Rectal smooth muscle tissue (tissue), 1 donor: ENCODE measurements around the gene DAGLA.

ENCODE experiments used
- H3K27ac ChIP-seq: one replicate; pipeline ENCODE4 v1.7.0; 2013; ENCODE audit warnings: low read depth, low read length, inconsistent platforms
- H3K27me3 ChIP-seq: one replicate; pipeline ENCODE4 v1.7.0; 2013; ENCODE audit warnings: low read length; ENCODE audit not compliant: control insufficient read depth, insufficient read depth
- H3K36me3 ChIP-seq: one replicate; pipeline ENCODE4 v1.7.0; 2013; ENCODE audit warnings: low read length; ENCODE audit not compliant: control insufficient read depth, insufficient read depth
- H3K4me1 ChIP-seq: one replicate; pipeline ENCODE4 v1.7.0; 2013; ENCODE audit warnings: low read length; ENCODE audit not compliant: control insufficient read depth, insufficient read depth
- H3K4me3 ChIP-seq: one replicate; pipeline ENCODE4 v1.7.0; 2013; ENCODE audit warnings: low read length
- H3K9ac ChIP-seq: one replicate; pipeline ENCODE4 v1.7.0; 2013; ENCODE audit warnings: low read length

DAGLA gene

DNA sequence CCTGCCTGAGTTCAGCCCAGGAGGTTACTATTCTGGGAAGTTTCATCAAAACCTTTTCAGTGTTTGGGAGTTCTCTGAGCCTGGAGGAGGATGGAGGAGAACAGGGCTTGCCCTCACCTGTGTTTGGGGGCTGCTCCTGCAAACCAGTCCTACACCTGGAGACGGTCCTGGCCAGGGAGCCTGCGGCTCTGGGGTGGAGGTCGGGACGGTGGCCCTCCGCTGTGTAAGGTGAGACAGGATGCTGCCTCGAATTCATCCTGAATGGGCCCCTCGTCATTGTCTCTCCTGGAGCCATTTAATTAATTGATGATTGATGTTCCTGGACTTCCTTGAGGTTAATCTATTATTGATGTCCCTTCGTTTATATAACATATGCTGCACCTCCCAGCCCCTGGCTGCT is 6.3 kb downstream of the DAGLA start:
- Histone ChIP-seq H3K27me3 (no peaks in the 10 kb centered on the region), H3K9ac (no peak overlapping the region), H3K27ac (no peak overlapping the region), H3K36me3 (no peaks in the 10 kb centered on the region), H3K4me3 (no peak overlapping the region), H3K4me1 (peaks cover 4% of the 10 kb centered on the region)

DNA sequence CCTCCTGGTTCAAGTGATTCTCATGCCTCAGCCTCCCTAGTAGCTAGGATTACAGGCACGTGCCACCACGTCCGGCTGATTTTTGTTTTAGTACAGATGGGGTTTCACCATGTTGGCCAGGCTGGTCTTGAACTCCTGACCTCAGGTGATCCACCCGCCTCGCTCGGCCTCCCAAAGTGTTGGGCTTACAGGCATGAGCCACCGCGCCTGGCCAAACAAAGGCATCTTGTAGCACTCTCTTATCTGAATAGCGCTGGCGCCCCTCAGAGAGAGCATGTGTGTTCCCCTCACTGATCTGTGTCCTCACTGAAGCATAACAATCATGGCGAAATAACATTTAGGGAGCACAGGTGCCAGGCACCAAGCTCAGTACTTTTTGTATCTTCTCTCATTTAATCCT is 7.2 kb downstream of the DAGLA start:
- H3K4me3 ChIP-seq = no peak overlapping the region
- no peak overlapping the region for H3K9ac ChIP-seq
- H3K4me1 ChIP-seq = peaks cover 4% of the 10 kb centered on the region
- no peaks in the 10 kb centered on the region for H3K27me3 ChIP-seq
- H3K36me3 ChIP-seq = no peaks in the 10 kb centered on the region
- no peak overlapping the region for H3K27ac ChIP-seq

DNA sequence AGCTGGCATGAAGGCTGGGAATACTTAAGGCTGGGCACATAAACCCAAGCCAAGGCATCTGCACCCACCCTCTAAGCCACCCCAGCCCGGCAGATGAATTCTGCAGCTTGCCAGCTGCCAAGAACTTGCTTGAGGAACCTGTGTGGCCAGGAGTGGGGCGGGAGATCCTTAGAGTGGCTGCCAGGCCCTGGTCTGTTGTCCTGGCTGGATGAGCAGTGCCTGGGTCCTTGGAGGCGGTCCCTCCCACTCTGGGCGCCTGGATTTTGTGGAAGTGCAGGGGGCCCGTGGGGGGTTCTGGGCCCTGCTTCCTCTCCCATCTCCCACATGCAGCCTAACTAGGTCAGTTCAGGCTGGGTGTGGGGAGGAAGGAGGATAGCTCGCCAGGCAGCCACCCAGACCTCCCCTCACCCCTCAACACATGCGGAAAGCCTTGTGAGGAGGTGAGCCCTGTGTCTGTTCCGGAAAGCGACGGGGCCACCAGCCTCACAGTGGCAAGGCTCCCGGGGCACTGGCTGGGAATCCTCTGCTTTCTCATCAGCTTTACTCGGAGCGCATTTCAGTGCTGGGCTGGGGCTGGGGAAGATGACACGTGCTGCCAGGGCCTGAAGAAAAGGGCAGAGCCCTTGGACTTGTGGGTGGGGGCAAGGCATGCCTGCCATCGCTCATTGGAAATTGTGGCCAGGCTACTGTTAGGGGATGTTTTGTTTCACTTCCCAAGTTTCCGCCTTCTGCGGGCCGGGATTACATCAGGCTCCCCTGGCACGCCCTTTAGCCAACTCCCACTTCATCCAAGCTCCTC is 8.4 kb downstream of the DAGLA start:
- peak overlapping the region; percentile 82 for H3K27ac ChIP-seq
- H3K9ac ChIP-seq = peak overlapping the region; percentile 13
- H3K4me3 ChIP-seq = peak overlapping the region; percentile 32
- no peaks in the 10 kb centered on the region for H3K27me3 ChIP-seq
- H3K4me1 ChIP-seq = peaks cover 4% of the 10 kb centered on the region
- H3K36me3 ChIP-seq = no peaks in the 10 kb centered on the region

DNA sequence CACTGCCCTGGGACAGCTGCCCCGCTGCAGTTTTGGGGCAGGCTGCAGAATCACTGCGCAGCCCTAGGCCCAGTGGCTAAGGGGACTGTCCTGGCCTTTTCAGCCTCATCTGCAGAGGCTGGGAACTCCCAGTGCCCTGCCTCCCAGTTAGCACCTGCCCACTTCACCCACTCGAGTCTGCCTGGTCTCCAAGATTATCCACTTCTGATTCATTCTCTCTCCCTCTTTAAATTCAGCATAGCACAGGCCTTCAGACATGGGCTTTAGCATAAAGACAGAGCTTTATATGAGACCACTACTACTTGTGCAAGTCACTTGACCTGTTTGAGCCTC is 8.9 kb downstream of the DAGLA start:
- no peaks in the 10 kb centered on the region for H3K36me3 ChIP-seq
- no peak overlapping the region for H3K9ac ChIP-seq
- peak overlapping the region; percentile 82 for H3K27ac ChIP-seq
- H3K4me3 ChIP-seq = no peak overlapping the region
- peaks cover 4% of the 10 kb centered on the region for H3K4me1 ChIP-seq
- no peaks in the 10 kb centered on the region for H3K27me3 ChIP-seq

DNA sequence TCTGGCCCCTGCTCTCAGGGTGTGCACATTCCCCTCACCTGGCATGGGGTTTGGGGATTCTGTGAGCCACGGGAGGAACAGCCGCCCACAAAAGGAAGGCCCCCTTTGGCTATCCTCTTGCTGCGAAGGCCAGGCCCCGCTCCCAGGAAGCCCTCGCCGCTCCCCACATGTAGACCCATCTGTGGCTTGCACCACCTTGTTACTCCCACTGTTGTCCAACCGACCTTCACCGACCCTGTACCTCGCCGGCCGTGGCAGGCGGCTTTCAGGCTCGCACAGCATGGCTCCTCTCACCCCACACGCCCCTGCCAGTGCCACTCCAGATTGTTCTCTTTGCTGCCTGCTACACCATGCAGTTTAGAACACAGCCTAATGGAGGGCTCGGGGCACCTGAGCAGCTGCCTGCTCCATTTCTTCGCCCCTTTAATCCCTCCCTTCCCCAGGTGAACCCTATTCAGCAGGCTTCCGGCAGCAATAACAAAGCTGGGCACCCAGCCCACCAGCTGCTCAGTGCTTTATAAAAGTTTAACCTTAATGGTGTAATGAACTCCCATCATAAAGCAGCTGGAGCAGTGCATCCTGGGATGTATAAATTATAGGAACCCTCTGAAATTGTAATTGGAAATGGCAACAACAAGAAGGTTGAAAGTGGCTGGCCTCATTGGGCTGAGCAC is 10.7 kb downstream of the DAGLA start:
- no peaks in the 10 kb centered on the region for H3K27me3 ChIP-seq
- H3K4me1 ChIP-seq = peaks cover 17% of the 10 kb centered on the region
- peak overlapping the region; percentile 5 for H3K9ac ChIP-seq
- no peaks in the 10 kb centered on the region for H3K36me3 ChIP-seq
- H3K27ac ChIP-seq = no peak overlapping the region
- H3K4me3 ChIP-seq = no peak overlapping the region

DNA sequence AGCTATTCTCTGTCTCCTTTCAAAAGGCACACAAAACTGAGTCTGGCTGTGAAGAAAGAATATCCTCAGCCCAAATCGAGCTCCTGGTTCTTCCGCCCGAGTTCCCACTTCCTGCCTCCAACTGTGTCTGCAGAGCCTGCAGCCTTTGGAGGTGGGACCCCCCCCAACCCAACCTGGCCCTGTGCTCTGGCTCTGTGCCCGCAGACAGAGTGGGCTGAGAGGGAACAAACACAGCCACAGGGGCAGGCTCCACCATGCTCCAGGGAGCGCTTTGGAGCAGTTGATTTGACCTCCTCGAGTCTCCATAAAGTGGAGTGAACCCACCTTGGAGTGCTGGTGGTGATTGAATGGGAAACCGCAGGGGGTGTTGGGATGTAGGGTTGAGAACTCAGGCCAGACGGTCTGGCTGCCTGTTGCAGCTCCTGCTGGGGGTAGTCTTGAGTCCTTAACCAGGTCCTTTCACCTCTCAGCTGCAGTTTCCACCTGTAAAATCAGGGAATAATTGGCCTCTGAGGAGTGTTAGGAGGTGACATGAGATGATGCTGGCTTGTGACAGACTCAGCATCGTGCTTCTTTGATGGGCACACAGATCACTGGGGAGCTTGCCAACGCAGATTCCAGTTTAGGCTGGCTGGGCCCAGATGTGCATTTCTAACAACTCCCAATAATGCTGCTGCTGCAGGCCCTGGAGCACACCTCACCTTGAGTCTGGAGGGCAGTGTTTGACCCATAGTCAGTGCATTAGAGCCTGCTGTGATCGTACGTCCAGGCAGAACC is 11.4 kb downstream of the DAGLA start:
- Histone ChIP-seq H3K27me3 (no peaks in the 10 kb centered on the region), H3K36me3 (no peaks in the 10 kb centered on the region), H3K27ac (no peak overlapping the region), H3K9ac (no peak overlapping the region), H3K4me3 (no peak overlapping the region), H3K4me1 (peaks cover 19% of the 10 kb centered on the region)

DNA sequence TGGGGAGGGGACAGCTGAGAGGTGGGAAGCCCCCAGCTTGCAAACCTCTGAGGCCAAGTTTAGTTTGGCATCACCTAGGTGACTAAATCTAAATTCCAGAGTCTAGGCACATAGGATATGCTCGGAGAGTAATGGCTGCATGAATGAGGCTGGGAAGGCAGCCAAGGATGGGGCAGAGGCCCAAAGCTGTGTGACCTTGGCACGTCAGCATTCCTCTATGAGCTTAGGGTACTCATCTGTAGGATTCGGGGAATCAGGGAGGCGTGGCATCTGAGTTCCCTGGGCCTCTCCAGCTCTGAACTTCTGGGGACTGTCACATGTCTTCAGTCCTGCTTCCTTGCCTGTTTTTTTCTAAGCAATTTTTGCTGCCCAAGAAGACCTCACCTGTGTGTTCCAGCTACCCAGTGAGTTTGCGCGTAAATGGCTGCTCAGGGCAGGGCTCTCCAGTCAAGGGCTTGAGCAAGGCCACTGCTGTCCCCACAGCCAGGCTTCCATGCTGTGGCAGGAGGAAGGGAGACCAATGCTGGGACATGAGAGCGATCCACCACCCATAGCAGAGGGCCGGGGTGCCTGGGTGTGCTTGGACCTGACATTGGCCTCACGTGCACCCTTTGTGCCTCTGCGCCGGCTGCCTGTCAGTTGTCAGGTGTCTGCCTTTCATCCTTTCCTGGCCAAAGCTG is 13.9 kb downstream of the DAGLA start:
- H3K4me3 ChIP-seq = no peak overlapping the region
- H3K27me3 ChIP-seq = no peaks in the 10 kb centered on the region
- H3K4me1 ChIP-seq = peaks cover 20% of the 10 kb centered on the region
- H3K27ac ChIP-seq = peak overlapping the region; percentile 77
- H3K36me3 ChIP-seq = no peaks in the 10 kb centered on the region
- no peak overlapping the region for H3K9ac ChIP-seq

GRCh38 chr11:61694602-61694939 is 14.4 kb downstream of the DAGLA start:
- Histone ChIP-seq H3K4me3 (no peak overlapping the region), H3K27ac (peak overlapping the region; percentile 77), H3K27me3 (no peaks in the 10 kb centered on the region), H3K9ac (no peak overlapping the region), H3K36me3 (no peaks in the 10 kb centered on the region), H3K4me1 (peaks cover 22% of the 10 kb centered on the region)

GRCh38 chr11:61694946-61695706 is 14.9 kb downstream of the DAGLA start:
- Histone ChIP-seq H3K36me3 (no peaks in the 10 kb centered on the region), H3K27ac (peak overlapping the region; percentile 77), H3K4me3 (peak overlapping the region; percentile 40), H3K4me1 (peaks cover 25% of the 10 kb centered on the region), H3K9ac (peak overlapping the region; percentile 45), H3K27me3 (no peaks in the 10 kb centered on the region)

DNA sequence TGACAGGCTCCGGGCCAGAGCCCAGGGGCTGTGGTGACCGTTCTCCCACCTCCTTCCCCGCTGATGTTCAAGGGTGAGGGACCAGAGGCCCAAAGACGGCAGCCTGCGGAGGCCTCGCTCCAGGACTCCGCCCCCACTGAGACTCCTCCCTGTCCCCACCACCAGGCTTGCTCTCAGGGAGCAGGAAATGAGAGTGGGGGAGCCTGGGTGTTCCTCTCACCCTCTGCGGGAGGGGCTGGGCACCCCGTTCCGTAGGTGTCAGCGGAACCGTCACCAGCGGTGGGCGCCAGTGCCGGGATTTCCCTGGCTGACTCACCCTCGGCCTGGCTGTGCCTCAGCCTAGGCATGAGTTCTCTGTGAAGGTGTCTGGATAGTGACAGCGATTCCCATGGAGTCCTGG is 15.7 kb downstream of the DAGLA start:
- peak overlapping the region; percentile 60 for H3K9ac ChIP-seq
- no peaks in the 10 kb centered on the region for H3K27me3 ChIP-seq
- H3K36me3 ChIP-seq = no peaks in the 10 kb centered on the region
- peaks cover 32% of the 10 kb centered on the region for H3K4me1 ChIP-seq
- H3K4me3 ChIP-seq = peak overlapping the region; percentile 40
- H3K27ac ChIP-seq = peak overlapping the region; percentile 77

GRCh38 chr11:61696602-61697001 is 16.4 kb downstream of the DAGLA start:
- H3K9ac ChIP-seq = no peak overlapping the region

More at GRCh38 chr11:61696602-61697001, 16.4 kb downstream of the DAGLA start:
- peaks cover 32% of the 10 kb centered on the region for H3K4me1 ChIP-seq
- peak overlapping the region; percentile 16 for H3K27ac ChIP-seq
- H3K36me3 ChIP-seq = no peaks in the 10 kb centered on the region
- H3K4me3 ChIP-seq = no peak overlapping the region
- no peaks in the 10 kb centered on the region for H3K27me3 ChIP-seq
